ENCODE data around the gene WDR87.
"Not testable (repeated sequence)": the region's sequence is repeated elsewhere in the genome, so short reads cannot be mapped to it uniquely, and the experiment has no call there.

The WDR87 gene

GRCh38 chr19:37877147-37877546, 29.2 kb downstream of the WDR87 start:
- Histone ChIP-seq H3K9me3 (replicated peaks in 1 of 11) (peaks cover 8 to 16% (median 11%) of the 10 kb centered on the region in 11 experiments), H3K27ac (no peak overlapping the region), H3K27me3 (no peaks in the 10 kb centered on the region), H4K20me1 (no peaks in the 10 kb centered on the region), H3K36me3 (no peaks in the 10 kb centered on the region), H3K4me3 (no peak overlapping the region), H3K4me1 (peaks cover 0 to 10% (median 0%) of the 10 kb centered on the region in 10 experiments; a peak in 5 of 20 replicates), H3K4me2 (no peak overlapping the region), H3K9ac (no peak overlapping the region)
- no peak for TF ChIP-seq Cebpa-rat (IDR thresholded peaks at IDR 0.05)

- Histone ChIP-seq H3K9me3 (replicated peaks in 1 of 11) (peaks cover 0 to 18% (median 10%) of the 10 kb centered on the region in 11 experiments; a peak in 11 of 22 replicates), H3K4me3 (no peak overlapping the region), H3K4me2 (peak overlapping the region in 3 of 11 experiments; percentile 24 to 35 (median 28); a peak in 4 of 22 replicates), H3K36me3 (no peaks in the 10 kb centered on the region), H3K9ac (no peak overlapping the region), H3K4me1 (peaks cover 0 to 10% (median 0%) of the 10 kb centered on the region in 10 experiments; a peak in 5 of 20 replicates), H3K27ac (peak overlapping the region in 1 of 11 experiments; percentile 3; a peak in 1 of 22 replicates), H4K20me1 (no peaks in the 10 kb centered on the region), H3K27me3 (no peaks in the 10 kb centered on the region)
- TF ChIP-seq Cebpa-rat (IDR thresholded peaks at IDR 0.05) = no peak
Measured at GRCh38 chr19:37876032-37876431, 30.4 kb downstream of the WDR87 start.

DNA sequence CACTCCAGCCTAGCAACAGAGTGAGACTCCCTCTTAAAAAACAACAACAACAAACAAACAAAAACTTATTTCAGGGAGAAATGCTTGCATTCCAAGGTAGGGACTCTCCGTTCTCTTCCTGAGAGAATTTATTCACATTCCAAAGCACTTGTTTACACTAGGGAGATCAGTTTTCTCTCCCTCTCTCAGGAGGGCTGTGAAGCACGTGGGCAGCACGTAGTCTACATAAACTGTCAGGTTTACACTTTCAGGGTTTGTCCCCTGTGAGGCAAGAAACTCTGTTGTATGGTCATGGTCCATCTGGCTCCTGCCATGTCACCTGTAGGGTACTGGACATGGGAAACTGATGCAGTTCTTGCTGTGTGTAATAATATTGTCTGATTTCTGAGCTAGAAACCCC, 31.6 kb downstream of the WDR87 start:
- Histone ChIP-seq H3K9ac (no peak overlapping the region), H3K9me3 (replicated peaks in 1 of 11) (peaks cover 8 to 30% (median 20%) of the 10 kb centered on the region in 11 experiments; a peak in 20 of 22 replicates), H4K20me1 (no peaks in the 10 kb centered on the region), H3K4me2 (no peak overlapping the region), H3K4me3 (no peak overlapping the region), H3K36me3 (no peaks in the 10 kb centered on the region), H3K4me1 (peaks cover 0 to 10% (median 0%) of the 10 kb centered on the region in 10 experiments; a peak in 5 of 20 replicates), H3K27me3 (no peaks in the 10 kb centered on the region), H3K27ac (no peak overlapping the region)
- TF ChIP-seq Cebpa-rat (IDR thresholded peaks at IDR 0.05) = no peak

DNA sequence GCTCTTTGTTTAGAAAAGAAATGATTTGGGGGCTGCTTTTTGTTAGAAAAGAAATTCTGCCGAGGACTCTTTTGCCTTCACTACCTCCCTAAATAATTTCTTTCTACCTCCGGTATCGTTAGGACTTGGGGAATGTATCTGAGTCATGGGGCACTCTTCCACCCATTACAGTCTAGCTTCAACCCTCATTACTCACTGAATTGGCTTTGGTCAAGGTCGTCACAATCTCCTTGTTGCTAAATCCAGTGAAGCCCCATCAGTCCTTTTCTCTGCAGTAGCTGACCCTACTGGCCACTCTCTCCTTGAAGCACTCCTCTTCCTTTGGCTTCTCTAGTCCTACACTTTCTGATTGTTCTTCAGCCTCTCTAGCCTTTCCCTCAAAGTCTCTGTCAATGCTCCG, 34.0 kb downstream of the WDR87 start:
- H3K9ac ChIP-seq = no peak overlapping the region
- no peak overlapping the region for H3K4me3 ChIP-seq
- H3K27ac ChIP-seq = no peak overlapping the region
- H3K4me1 ChIP-seq = peaks cover 0 to 10% (median 0%) of the 10 kb centered on the region in 10 experiments; a peak in 5 of 20 replicates
- TF ChIP-seq Cebpa-rat (IDR thresholded peaks at IDR 0.05) = no peak
- H4K20me1 ChIP-seq = no peaks in the 10 kb centered on the region
- H3K36me3 ChIP-seq = no peaks in the 10 kb centered on the region
- H3K27me3 ChIP-seq = no peaks in the 10 kb centered on the region
- H3K4me2 ChIP-seq = no peak overlapping the region
- H3K9me3 ChIP-seq (replicated peaks in 1 of 11) = peaks cover 22 to 48% (median 28%) of the 10 kb centered on the region in 11 experiments; a peak in 20 of 22 replicates

DNA sequence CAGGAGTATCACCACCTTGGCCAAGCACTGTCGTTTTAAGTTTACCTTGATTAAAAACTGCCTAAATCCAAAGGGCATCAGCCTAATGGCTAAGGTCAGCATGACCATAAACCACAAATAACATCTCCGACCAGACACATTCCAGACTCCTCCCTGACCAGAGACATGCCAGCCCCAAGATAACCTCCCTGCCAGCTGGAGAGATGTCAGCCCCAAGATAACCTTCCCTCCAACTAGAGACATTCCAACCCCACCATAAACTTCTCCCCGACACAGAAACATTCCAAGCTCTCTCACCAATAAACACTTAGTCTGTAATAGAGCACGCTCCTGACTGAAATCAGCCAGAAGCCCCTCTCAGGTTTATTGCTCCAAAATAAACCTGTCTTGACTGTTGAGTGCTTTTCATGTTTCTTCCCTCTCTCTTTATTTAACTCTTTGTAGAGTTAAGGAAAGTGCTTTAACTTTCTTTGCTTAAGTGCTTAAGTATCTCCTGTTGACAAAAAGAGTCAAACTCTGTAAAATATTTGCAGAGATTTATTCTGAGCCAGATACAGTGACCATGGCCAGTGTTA, 36.5 kb downstream of the WDR87 start:
- peaks cover 22 to 48% (median 30%) of the 10 kb centered on the region in 11 experiments; a peak in 20 of 22 replicates for H3K9me3 ChIP-seq (replicated peaks in 1 of 11)
- no peak for TF ChIP-seq Cebpa-rat (IDR thresholded peaks at IDR 0.05)
- H3K27me3 ChIP-seq = no peaks in the 10 kb centered on the region

GRCh38 chr19:37867831-37868230, 38.6 kb downstream of the WDR87 start:
- Histone ChIP-seq H3K9me3 (replicated peaks in 1 of 11) (peaks cover 22 to 48% (median 30%) of the 10 kb centered on the region in 11 experiments; a peak in 20 of 22 replicates), H3K27ac (no peak overlapping the region), H3K4me2 (no peak overlapping the region), H3K4me3 (no peak overlapping the region), H3K27me3 (no peaks in the 10 kb centered on the region), H4K20me1 (no peaks in the 10 kb centered on the region), H3K4me1 (peaks cover 0 to 9% (median 0%) of the 10 kb centered on the region in 10 experiments; a peak in 2 of 20 replicates), H3K36me3 (no peaks in the 10 kb centered on the region), H3K9ac (no peak overlapping the region)
- no peak for TF ChIP-seq Cebpa-rat (IDR thresholded peaks at IDR 0.05)

More for the DNA sequence above, 36.5 kb downstream of the WDR87 start:
- Histone ChIP-seq H3K27ac (no peak overlapping the region), H3K9ac (no peak overlapping the region), H3K4me2 (no peak overlapping the region), H4K20me1 (no peaks in the 10 kb centered on the region), H3K4me1 (peaks cover 0 to 4% (median 0%) of the 10 kb centered on the region in 10 experiments; a peak in 2 of 20 replicates), H3K4me3 (no peak overlapping the region), H3K36me3 (no peaks in the 10 kb centered on the region)

DNA sequence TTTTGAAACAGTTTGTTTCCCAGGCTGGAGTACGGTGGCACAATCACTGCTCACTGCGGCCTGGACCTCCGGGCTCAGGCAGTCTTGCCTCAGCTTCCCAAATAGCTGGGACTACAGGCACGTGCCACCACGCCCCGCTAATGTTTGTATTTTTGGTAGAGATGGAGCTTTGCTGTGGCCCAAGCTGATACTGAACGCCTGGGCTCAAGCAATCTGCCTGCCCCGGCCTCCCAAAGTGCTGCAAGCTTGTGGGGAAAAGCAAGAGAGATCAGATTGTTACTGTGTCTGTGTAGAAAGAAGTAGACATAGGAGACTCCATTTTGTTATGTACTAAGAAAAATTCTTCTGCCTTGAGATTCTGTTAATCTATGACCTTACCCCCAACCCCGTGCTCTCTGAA, 40.5 kb downstream of the WDR87 start:
- not testable (repeated sequence) for H3K9ac ChIP-seq, H3K27ac ChIP-seq, H3K4me2 ChIP-seq

GRCh38 chr19:37864501-37864900, 41.9 kb downstream of the WDR87 start:
- H3K4me1 ChIP-seq = peaks cover 0 to 9% (median 0%) of the 10 kb centered on the region in 10 experiments; a peak in 3 of 20 replicates
- H4K20me1 ChIP-seq = no peaks in the 10 kb centered on the region
- no peaks in the 10 kb centered on the region for H3K36me3 ChIP-seq
- no peak for TF ChIP-seq Cebpa-rat (IDR thresholded peaks at IDR 0.05)
- no peak overlapping the region for H3K27ac ChIP-seq
- no peak overlapping the region for H3K9ac ChIP-seq
- no peaks in the 10 kb centered on the region for H3K27me3 ChIP-seq
- H3K9me3 ChIP-seq (replicated peaks in 1 of 11) = peaks cover 4 to 18% (median 11%) of the 10 kb centered on the region in 11 experiments; a peak in 14 of 22 replicates
- H3K4me3 ChIP-seq = no peak overlapping the region
- no peak overlapping the region for H3K4me2 ChIP-seq

More for the DNA sequence above, 40.5 kb downstream of the WDR87 start:
- H3K36me3 ChIP-seq, H3K4me3 ChIP-seq, H4K20me1 ChIP-seq, H3K4me1 ChIP-seq, H3K27me3 ChIP-seq: not testable (repeated sequence)
- H3K9me3 ChIP-seq (replicated peaks in 1 of 11) = peaks cover 16 to 29% (median 23%) of the 10 kb centered on the region in 11 experiments; a peak in 20 of 22 replicates

DNA sequence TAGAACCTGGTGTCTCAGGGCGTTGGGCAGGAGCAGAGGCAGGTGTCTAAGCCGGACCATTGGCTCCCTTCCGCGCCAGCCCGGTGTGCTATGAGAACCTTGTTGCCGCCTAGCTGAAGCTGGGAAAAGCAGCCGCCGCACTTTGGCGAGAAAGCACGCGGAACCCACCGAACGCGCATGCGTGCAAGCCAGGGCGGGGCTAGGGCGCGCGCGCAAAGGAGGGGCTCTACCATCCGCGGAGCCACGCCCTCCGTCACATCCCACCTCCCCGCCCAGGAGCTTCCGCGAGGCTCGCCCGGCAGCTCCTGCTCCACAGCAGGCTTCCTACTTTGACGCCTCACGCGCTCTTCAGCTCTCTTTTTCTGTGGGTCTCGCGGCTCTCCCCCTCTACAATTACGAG, 51.3 kb downstream of the WDR87 start:
- H3K4me1 ChIP-seq = no peaks in the 10 kb centered on the region
- peaks cover 8 to 26% (median 20%) of the 10 kb centered on the region in 11 experiments; a peak in 20 of 22 replicates for H3K9me3 ChIP-seq (replicated peaks in 1 of 11)
- no peak overlapping the region for H3K9ac ChIP-seq
- no peak overlapping the region for H3K27ac ChIP-seq
- H4K20me1 ChIP-seq = no peaks in the 10 kb centered on the region
- no peak overlapping the region for H3K4me2 ChIP-seq
- H3K4me3 ChIP-seq = no peak overlapping the region
- no peaks in the 10 kb centered on the region for H3K27me3 ChIP-seq
- H3K36me3 ChIP-seq = no peaks in the 10 kb centered on the region
- no peak for TF ChIP-seq Cebpa-rat (IDR thresholded peaks at IDR 0.05)

All from BLaER1 treated with 17β-estradiol and CSF1 and Interleukin-3, amounts not matched to agents 10 nM and 100 nM (cell line).